Stimulated activated CD8-positive, alpha-beta memory T cell treated with anti-CD3 and anti-CD28 coated beads, Interleukin-7, amount 100 ng/mL, for 48 hours (primary cell): ENCODE results near the gene GRPEL1.

ENCODE experiments used
- DNase-seq, 2 donors: peaks; one replicate each; pipeline ENCODE4 v3.0.0-alpha.2; 2020; ENCODE audit warnings: low read depth in 1 of 2; ENCODE audit errors: extremely low read depth in 1 of 2

The GRPEL1 gene

GRCh38 chr4:7025040-7025602 lies 42.7 kb downstream of the GRPEL1 start:
- DNase-seq = no peak

DNA sequence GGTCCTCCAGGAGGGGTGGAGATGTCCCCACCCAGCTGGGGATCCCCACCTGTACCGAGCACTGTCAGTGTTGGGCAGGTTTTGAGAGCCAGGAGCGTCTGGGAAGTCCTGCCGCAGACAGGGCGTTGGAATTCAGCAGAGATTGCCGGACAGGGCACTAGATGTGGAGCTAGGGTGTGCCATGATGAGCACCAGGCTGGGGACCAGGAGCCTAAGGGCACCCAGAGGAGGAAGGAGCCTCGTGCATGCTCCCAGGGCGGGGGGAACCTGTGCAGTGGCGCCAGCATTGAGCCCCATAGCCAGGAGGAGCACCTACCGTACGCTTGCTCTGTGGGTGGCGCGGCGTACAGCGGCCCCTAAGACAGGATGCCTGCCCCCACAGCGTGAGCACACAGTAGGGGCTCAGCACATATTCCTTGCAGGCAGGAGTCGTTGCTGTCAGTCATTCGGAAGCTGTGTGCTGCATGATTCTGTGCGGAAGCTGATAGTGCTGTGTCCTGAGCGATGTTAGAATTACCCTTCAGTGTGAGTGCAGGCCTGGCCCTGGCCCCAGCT lies 43.5 kb downstream of the GRPEL1 start:
- no peak for DNase-seq

GRCh38 chr4:7023901-7024300 lies 44.0 kb downstream of the GRPEL1 start:
- no peak for DNase-seq

DNA sequence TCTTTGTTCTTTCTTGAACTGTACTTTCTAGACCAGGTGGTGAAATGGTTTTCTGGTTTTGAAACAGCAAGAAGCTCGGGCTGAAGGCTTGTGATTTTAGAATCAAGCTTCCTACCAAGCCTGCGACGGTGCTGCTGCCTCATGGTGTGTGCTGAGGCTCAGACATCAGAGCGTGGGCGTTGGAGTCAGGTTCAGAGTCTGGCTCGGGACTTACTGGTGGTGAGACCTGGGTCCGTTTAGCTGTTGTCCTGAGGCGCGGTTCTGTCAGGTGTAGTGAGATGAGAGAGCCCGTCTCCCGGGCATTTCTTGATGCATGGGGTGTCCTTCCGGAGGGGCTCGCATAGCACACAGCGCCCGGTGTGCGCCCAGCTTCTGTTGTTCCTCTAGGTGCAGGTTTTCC lies 44.4 kb downstream of the GRPEL1 start:
- no peak for DNase-seq

GRCh38 chr4:7021930-7022664 lies 45.8 kb downstream of the GRPEL1 start:
- DNase-seq = no peak

GRCh38 chr4:7021355-7021754 lies 46.5 kb downstream of the GRPEL1 start:
- no peak for DNase-seq

DNA sequence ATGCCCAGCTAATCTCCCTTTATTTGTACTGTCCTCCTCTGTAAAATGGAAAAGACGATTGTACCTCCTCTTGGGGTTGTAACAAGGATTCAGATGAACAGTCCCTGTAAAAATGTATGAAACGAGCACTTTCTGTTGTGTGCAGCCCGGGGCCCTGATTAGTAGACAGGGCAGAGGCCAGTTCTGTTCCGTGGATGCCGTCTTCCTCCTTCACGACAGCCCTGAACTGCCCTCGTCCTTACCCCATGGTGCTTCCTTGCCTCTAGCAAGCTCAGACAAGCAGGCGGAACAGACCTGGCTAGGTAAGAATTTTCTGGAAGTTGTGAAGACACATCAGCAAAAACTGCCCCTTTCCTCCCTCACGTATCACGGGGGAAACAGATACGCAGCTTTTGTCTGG lies 47.0 kb downstream of the GRPEL1 start:
- DNase-seq = no peak

- no peak for DNase-seq
Observed at GRCh38 chr4:7020290-7020689, 47.6 kb downstream of the GRPEL1 start.

- no peak for DNase-seq
Observed at GRCh38 chr4:7019367-7019766, 48.5 kb downstream of the GRPEL1 start.

DNA sequence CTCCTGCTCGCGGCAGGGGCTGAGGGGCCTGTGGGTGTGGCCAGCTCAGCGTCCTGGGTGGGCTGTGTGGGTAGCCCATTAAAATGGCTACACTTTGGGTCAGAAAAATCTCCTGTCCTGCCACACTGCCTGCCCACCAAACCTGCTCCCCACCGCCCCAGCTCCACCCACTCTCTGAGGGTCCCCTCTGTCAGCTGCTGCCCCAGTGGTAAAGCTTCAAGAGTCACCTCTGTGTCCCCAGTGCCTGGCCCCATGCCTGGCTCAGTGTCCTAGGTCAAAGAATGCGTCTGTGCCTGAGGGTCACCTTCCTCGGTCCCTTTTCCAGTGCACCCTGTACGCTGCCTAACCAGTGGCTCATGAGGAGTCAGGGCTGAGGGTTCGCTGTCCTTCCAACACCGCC lies 49.6 kb downstream of the GRPEL1 start:
- DNase-seq = no peak

DNA sequence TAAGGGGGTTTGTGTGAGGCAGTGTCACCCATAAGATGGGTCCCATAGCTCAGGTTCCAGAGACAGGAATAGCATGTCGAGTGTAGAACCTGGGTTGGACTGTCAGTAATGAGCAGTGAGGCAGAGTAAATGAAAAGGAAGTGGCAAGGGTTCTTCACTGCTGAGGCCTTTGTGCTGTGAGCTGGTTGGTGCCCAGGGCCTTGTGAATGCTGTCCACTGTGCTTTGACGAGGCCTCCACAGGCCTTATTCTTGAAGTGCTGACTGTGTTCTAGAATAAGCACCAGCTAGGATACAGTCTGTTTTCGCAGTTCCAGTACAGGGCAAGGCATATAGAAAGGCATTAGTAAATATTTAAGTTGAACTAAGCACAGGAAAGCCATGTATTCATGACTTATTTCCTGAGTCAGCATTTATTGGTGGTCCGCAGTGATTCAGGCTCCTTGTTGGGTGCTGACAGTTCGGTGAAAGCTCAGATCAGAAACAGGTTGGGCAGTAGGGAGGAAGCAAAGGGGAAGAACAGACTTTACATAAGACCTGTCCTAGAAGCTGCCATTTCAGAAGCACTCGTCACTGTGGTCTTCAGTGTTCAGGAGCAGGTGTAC lies 50.3 kb downstream of the GRPEL1 start:
- DNase-seq = no peak

GRCh38 chr4:7016512-7016911 lies 51.4 kb downstream of the GRPEL1 start:
- no peak for DNase-seq

DNA sequence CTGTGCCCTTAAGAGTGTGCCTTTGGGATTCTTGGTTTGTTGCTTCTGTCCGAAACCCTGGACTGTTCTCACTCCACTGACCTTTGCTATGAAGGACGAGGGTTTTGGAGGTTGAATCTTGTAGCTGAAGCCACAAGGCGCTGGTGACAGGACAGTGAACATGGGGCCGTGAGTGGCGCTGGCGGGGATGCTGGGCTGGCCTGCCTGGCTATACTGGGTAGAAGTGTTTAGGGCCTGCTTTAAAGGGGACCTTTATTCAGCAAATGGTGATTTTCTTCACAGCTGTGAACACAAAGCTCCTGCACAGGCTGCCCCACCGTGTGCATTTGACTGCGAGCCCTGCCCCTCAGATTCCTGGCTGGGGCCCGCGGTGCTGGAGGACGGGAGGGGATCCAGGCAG lies 51.8 kb downstream of the GRPEL1 start:
- no peak for DNase-seq

GRCh38 chr4:7015383-7016035 lies 52.4 kb downstream of the GRPEL1 start:
- no peak for DNase-seq

GRCh38 chr4:7014815-7015214 lies 53.0 kb downstream of the GRPEL1 start:
- DNase-seq = no peak

- no peak for DNase-seq
Observed at GRCh38 chr4:7013175-7013574, 54.7 kb downstream of the GRPEL1 start.

DNA sequence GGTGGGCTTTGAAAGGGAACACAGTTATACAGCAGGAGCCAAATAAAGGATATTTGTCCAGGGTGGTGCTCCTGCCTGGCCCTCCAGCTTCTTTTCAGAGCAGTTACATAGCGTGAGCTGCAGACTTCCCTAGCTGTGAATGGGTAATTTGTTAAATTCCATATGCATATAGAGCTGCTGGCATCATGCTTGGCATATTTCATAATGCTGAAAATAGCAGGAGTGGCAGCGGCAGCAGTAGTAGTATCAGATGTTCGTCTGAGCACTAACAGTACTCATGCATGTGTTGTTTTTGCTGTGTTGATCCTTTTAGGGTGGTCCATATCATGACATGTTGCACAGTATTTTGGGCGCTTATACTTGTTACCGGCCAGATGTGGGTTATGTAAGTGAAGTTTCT lies 58.3 kb downstream of the GRPEL1 start:
- DNase-seq = no peak
